K562 (cell line): ENCODE results near the gene PLK1. TPM values are rescaled to one million over a fixed set of nuclear protein-coding genes. Genes with fewer than 3 reads are reported as not detected.

Experiments
- BMI1 ChIP-seq: fragments of 150-350 bp; IDR thresholded peaks from 2 replicates; pipeline ENCODE4 v1.6.1; 2014; ENCODE audit warnings: low read length
- BRCA1 ChIP-seq, 2 experiments: fragments of 450-650 bp in 1 of 2; sonication (generic) in 1 of 2; formaldehyde crosslinking in 1 of 2; IDR thresholded peaks; 2 replicates each; pipeline versions ENCODE4 v1.5.0 to v1.6.1; 2017 to 2020; ENCODE audit warnings: mild to moderate bottlenecking in 1 of 2, missing genetic modification reagents in 1 of 2
- CXXC5 ChIP-seq: fragments of 250-450 bp; sonication (Bioruptor Pico); IDR thresholded peaks from 2 replicates; pipeline ENCODE4 v1.8.0; 2022; ENCODE audit warnings: inconsistent platforms, mild to moderate bottlenecking, moderate library complexity
- DDX20 ChIP-seq: fragments of 450-650 bp; IDR thresholded peaks from 2 replicates; pipeline ENCODE4 v1.6.1; 2016; ENCODE audit warnings: missing genetic modification characterization, low read depth, mild to moderate bottlenecking, missing compliant biosample characterization, moderate library complexity
- GATA2 ChIP-seq: sonication (generic); formaldehyde crosslinking; IDR thresholded peaks from 2 replicates; pipeline ENCODE4 v1.4.0; 2020; ENCODE audit warnings: mild to moderate bottlenecking, missing genetic modification reagents
- HNRNPUL1 ChIP-seq: fragments of 200-400 bp; formaldehyde crosslinking; IDR thresholded peaks from 2 replicates; pipeline ENCODE4 v1.6.1; 2017; ENCODE audit warnings: low read length
- KAT2B ChIP-seq: IDR thresholded peaks from one replicate; pipeline ENCODE4 v1.6.1; 2012; ENCODE audit warnings: low read depth, mild to moderate bottlenecking, control low read depth, inconsistent platforms, low read length, moderate library complexity
- NFIX ChIP-seq: fragments of 250-450 bp; sonication (Bioruptor Pico); IDR thresholded peaks from 2 replicates; pipeline ENCODE4 v1.4.0; 2020; ENCODE audit warnings: low read depth, mild to moderate bottlenecking, moderate library complexity
- SPI1 ChIP-seq: IDR thresholded peaks from 2 replicates; pipeline ENCODE4 v1.6.1; 2011; ENCODE audit warnings: low read depth, low read length, control low read depth, borderline replicate concordance
- THAP7 ChIP-seq: fragments of 250-450 bp; sonication (Bioruptor Pico); IDR thresholded peaks from 2 replicates; pipeline ENCODE4 v1.5.0; 2021
- TRIM28 ChIP-seq: fragments of 450-650 bp; IDR thresholded peaks from 2 replicates; pipeline ENCODE4 v1.6.1; 2017
- U2AF1 ChIP-seq: fragments of 200-400 bp; formaldehyde crosslinking; optimal IDR thresholded peaks from 2 replicates; pipeline ENCODE3; 2017; ENCODE audit warnings: mild to moderate bottlenecking, low read depth, low read length, moderate library complexity
- ZBTB5 ChIP-seq: fragments of 450-650 bp; IDR thresholded peaks from 2 replicates; pipeline ENCODE4 v1.6.1; 2017; ENCODE audit warnings: antibody characterized with exemption
- ZEB2 ChIP-seq: fragments of 450-650 bp; IDR thresholded peaks from 2 replicates; pipeline ENCODE4 v1.6.1; 2016
- ZNF512 ChIP-seq: IDR thresholded peaks from 2 replicates; pipeline ENCODE4 v1.6.1; 2016; ENCODE audit warnings: missing genetic modification characterization, missing compliant biosample characterization
- ZNF518B ChIP-seq: fragments of 250-450 bp; sonication (Bioruptor Pico); IDR thresholded peaks from 2 replicates; pipeline ENCODE4 v1.5.0; 2021; ENCODE audit warnings: mild to moderate bottlenecking, moderate library complexity
- polyA plus RNA-seq, 8 experiments: library from polyadenylated mRNA; depleted of rRNA in 4 of 8; stranded (reverse) in 5 of 8; unstranded in 3 of 8; fragments of >200 nt; fragmentation: Nextera tagmentation in 2 of 8; fragmentation: Illumina TruSeq in 1 of 8; extraction: Ambion mirVana in 2 of 8; extraction: Trizol in 1 of 8; gene quantifications; 2 replicates each; pipeline versions ENCODE4 v1.2.1 to v1.2.3, GENCODE V29; 2011 to 2014; ENCODE audit warnings: inconsistent platforms in 1 of 8, missing spikeins in 1 of 8
- total RNA-seq, 7 experiments: library from RNA; depleted of rRNA in 6 of 7; stranded (reverse); fragments of >200 nt in 6 of 7; fragmentation: Illumina TruSeq in 2 of 7; extraction: Trizol in 2 of 7; gene quantifications; 2 replicates each; pipeline versions ENCODE4 v1.2.1 to v1.2.3, GENCODE V29; 2011 to 2021; ENCODE audit warnings: low replicate concordance in 1 of 7
- TF ChIP-seq, protein P1 (sequence below): sonication (generic); IDR thresholded peaks from 2 replicates; pipeline ENCODE4 v1.6.1; 2016

The PLK1 gene
- total and polyA plus RNA-seq, 9 of the 15 experiments (the other 6 are each of a cell fraction or from before 2014, with no cell fraction given): 13.6 to 212 (median 45.5) TPM

DNA sequence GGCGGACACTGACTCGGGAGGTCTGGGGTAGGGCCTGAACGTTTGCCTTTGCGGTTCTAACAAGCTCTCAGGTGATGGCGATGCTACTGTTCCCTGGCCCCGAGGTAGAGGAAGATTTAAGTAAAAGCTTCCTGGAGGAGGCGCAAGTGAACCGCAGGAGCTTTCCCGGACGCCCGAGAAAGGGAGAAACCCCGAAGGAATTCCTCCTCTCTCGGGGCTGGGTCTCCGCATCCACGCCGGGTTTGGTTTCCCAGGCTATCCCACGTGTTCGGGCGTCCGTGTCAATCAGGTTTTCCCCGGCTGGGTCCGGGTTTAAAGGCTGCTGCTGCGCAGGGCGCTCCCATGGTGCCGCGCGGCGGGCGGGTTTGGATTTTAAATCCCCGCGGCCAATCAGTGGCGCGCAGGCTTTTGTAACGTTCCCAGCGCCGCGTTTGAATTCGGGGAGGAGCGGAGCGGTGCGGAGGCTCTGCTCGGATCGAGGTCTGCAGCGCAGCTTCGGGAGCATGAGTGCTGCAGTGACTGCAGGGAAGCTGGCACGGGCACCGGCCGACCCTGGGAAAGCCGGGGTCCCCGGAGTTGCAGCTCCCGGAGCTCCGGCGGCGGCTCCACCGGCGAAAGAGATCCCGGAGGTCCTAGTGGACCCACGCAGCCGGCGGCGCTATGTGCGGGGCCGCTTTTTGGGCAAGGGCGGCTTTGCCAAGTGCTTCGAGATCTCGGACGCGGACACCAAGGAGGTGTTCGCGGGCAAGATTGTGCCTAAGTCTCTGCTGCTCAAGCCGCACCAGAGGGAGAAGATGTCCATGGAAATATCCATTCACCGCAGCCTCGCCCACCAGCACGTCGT is at the start of gene PLK1 (continued):
- TF ChIP-seq THAP7 (CRISPR knock-in tag) (no peak), KAT2B (no peak), NFIX (CRISPR knock-in tag) (no peak), GATA2 (CRISPR knock-in tag) (no peak), DDX20 (tag) (no peak), TRIM28 (no peak), U2AF1 (no peak), BMI1 (no peak), ZNF512 (no peak), BRCA1 (IDR thresholded peaks at IDR 0.05) (no peak), BRCA1 (CRISPR knock-in tag; IDR thresholded peaks at IDR 0.05) (0 out of 2 replicates have a peak, but pooled peaks have one; percentile 54), ZEB2 (no peak), ZNF518B (no peak), SPI1 (no peak), ZBTB5 (no peak), HNRNPUL1 (no peak), CXXC5 (peak; percentile 97)
- TF ChIP-seq, protein P1, sequence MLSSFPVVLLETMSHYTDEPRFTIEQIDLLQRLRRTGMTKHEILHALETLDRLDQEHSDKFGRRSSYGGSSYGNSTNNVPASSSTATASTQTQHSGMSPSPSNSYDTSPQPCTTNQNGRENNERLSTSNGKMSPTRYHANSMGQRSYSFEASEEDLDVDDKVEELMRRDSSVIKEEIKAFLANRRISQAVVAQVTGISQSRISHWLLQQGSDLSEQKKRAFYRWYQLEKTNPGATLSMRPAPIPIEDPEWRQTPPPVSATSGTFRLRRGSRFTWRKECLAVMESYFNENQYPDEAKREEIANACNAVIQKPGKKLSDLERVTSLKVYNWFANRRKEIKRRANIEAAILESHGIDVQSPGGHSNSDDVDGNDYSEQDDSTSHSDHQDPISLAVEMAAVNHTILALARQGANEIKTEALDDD: no peak
